Measurements from ENCODE around the gene UAP1.

GRCh38 chr1:162629077-162629627 lies 67.6 kb downstream of the UAP1 start:
- TF ChIP-seq CTCF (conservative IDR thresholded peaks at IDR 0.05) = no peak
- no peak for TF ChIP-seq EZH2 (IDR thresholded peaks at IDR 0.05; ENCODE audit: low read depth)

All from PC-9 (cell line).